OCI-LY3 (cell line): Measurements from ENCODE around the gene PRKACB.

Experiments
- CTCF ChIP-seq: fragments of 200-600, 300-600 bp; sonication (generic); IDR thresholded peaks from 2 replicates; pipeline ENCODE4 v1.5.1; 2014; ENCODE audit warnings: antibody characterized with exemption, low read length, low read depth
- EZH2phosphoT487 ChIP-seq: fragments of 200-600 bp; shearing (Covaris generic); IDR thresholded peaks from 2 replicates; pipeline ENCODE4 v1.6.1; 2018; ENCODE audit warnings: antibody characterized with exemption, mixed run types, low read depth

- TF ChIP-seq CTCF = no peak
- no peak for TF ChIP-seq EZH2phosphoT487
Measured at GRCh38 chr1:84272401-84272800, 128.3 kb downstream of the PRKACB start.
